A549 (cell line): ENCODE measurements around the gene MAML1.

Experiments
- JUNB ChIP-seq: fragments of >200 bp; sonication (Bioruptor Twin); formaldehyde crosslinking; IDR thresholded peaks from 2 replicates; pipeline ENCODE4 v1.6.1; 2016
- PHF8 ChIP-seq: fragments of 200-600 bp; sonication (generic); IDR thresholded peaks from 2 replicates; pipeline ENCODE4 v1.6.1; 2016; ENCODE audit warnings: low read depth, mild to moderate bottlenecking, antibody characterized with exemption, moderate library complexity, borderline replicate concordance
- POLR2A ChIP-seq: IDR thresholded peaks from 2 replicates; pipeline ENCODE4 v1.6.1; 2012; ENCODE audit warnings: mild to moderate bottlenecking, low read length
- RAD21 ChIP-seq, 2 experiments: fragments of >200 bp in 1 of 2; sonication (Bioruptor Twin) in 1 of 2; formaldehyde crosslinking in 1 of 2; IDR thresholded peaks in 1 of 2; conservative IDR thresholded peaks in 1 of 2; 2 replicates in 1 of 2; 3 replicates in 1 of 2; pipeline ENCODE4 v1.6.1; 2012 to 2018; ENCODE audit warnings: inconsistent platforms in 1 of 2
- RCOR1 ChIP-seq: fragments of 150-350 bp; IDR thresholded peaks from 2 replicates; pipeline ENCODE4 v1.6.1; 2014; ENCODE audit warnings: antibody characterized with exemption, low read length, low read depth
- RNF2 ChIP-seq: fragments of 200-600 bp; sonication (generic); IDR thresholded peaks from 2 replicates; pipeline ENCODE4 v1.6.1; 2016; ENCODE audit warnings: low read depth, mild to moderate bottlenecking, antibody characterized with exemption, moderate library complexity, borderline replicate concordance
- SMC3 ChIP-seq: fragments of >200 bp; sonication (Bioruptor Twin); formaldehyde crosslinking; IDR thresholded peaks from 3 replicates; pipeline ENCODE4 v1.6.1; 2018; ENCODE audit warnings: inconsistent platforms
- TP53 ChIP-seq: fragments of 250-450 bp; sonication (Bioruptor Pico); IDR thresholded peaks from 2 replicates; pipeline ENCODE4 v1.5.0; 2021; ENCODE audit warnings: mild to moderate bottlenecking, moderate library complexity
- TF ChIP-seq, protein P1 (sequence below): fragments of >200 bp; sonication (Bioruptor Twin); formaldehyde crosslinking; IDR thresholded peaks from 3 replicates; pipeline ENCODE4 v1.5.1; 2016
- TF ChIP-seq, protein P2 (sequence below): IDR thresholded peaks from 2 replicates; pipeline ENCODE4 v1.6.1; 2012

DNA sequence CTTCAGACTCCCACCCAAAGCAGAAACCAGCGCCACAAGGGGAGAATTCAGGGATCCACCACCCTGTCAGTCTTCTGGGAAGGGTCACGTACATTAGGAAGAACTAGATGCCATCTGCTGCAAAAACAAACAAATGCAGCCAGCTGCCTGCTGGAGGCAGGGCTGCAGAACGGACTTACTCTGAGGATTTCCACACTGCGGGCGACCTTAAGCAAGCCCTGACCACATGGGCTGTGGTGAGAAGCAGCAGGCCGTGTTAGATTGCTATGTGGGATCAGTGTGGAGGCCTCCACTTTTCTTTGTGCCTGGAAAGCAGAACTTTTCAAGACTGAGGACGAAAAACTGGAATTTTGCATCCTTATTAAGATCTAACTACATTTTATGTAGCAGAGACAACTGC, 47.7 kb downstream of the MAML1 start:
- TF ChIP-seq, protein P1, sequence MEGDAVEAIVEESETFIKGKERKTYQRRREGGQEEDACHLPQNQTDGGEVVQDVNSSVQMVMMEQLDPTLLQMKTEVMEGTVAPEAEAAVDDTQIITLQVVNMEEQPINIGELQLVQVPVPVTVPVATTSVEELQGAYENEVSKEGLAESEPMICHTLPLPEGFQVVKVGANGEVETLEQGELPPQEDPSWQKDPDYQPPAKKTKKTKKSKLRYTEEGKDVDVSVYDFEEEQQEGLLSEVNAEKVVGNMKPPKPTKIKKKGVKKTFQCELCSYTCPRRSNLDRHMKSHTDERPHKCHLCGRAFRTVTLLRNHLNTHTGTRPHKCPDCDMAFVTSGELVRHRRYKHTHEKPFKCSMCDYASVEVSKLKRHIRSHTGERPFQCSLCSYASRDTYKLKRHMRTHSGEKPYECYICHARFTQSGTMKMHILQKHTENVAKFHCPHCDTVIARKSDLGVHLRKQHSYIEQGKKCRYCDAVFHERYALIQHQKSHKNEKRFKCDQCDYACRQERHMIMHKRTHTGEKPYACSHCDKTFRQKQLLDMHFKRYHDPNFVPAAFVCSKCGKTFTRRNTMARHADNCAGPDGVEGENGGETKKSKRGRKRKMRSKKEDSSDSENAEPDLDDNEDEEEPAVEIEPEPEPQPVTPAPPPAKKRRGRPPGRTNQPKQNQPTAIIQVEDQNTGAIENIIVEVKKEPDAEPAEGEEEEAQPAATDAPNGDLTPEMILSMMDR, result no peak
- no peak for TF ChIP-seq RCOR1
- no peak for TF ChIP-seq JUNB
- TF ChIP-seq, protein P2, sequence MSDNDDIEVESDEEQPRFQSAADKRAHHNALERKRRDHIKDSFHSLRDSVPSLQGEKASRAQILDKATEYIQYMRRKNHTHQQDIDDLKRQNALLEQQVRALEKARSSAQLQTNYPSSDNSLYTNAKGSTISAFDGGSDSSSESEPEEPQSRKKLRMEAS, result no peak
- no peak for TF ChIP-seq POLR2A
- TF ChIP-seq RNF2, result no peak
- no peak for TF ChIP-seq RAD21 (conservative IDR thresholded peaks at IDR 0.05 in 1 of 2, IDR thresholded peaks at IDR 0.05 in 1 of 2)
- TF ChIP-seq PHF8, result no peak
- TF ChIP-seq SMC3, result no peak
- TF ChIP-seq TP53 (CRISPR knock-in tag), result no peak
